ENCODE measurements around the gene POLH. TPM values are rescaled to one million over a fixed set of nuclear protein-coding genes. Genes with fewer than 3 reads are reported as not detected.

The POLH gene
- total RNA-seq, 2 donors from 2014 or later: 11.2 to 18.8 TPM

GRCh38 chr6:43616725-43617472 lies 40.9 kb downstream of the POLH start:
- Mint-ChIP-seq H3K9me3 (no peaks in the 10 kb centered on the region), H3K27ac (no peak overlapping the region), H3K27me3 (ENCODE audit: insufficient read depth) (no peaks in the 10 kb centered on the region), H3K4me1 (no peaks in the 10 kb centered on the region), H3K4me3 (no peak overlapping the region), H3K36me3 (ENCODE audit: low read depth) (peaks cover 35% of the 10 kb centered on the region)
- Histone ChIP-seq H3K27me3 (ENCODE audit: control insufficient read depth, insufficient read depth, low read length, poor library complexity, severe bottlenecking) (no peaks in the 10 kb centered on the region), H3K9ac (ENCODE audit: extremely low read depth, low read length, poor library complexity, severe bottlenecking) (no peak overlapping the region), H3K27ac (ENCODE audit: low read depth, low read length) (no peak overlapping the region), H3K9me3 (ENCODE audit: control insufficient read depth, low read length) (no peaks in the 10 kb centered on the region), H3K4me3 (ENCODE audit: low read length) (no peak overlapping the region), H3K36me3 (ENCODE audit: control insufficient read depth, insufficient read depth, low read length) (peaks cover 75% of the 10 kb centered on the region), H3K4me1 (ENCODE audit: control insufficient read depth, insufficient read depth, low read length) (no peaks in the 10 kb centered on the region)
- WGBS, 2 experiments (ENCODE audit: insufficient coverage in 1 of 2, insufficient read length in 1 of 2): 96 to 100% methylated on average over 7 to 9 of the region's 9 CpGs
- no peak for DNase-seq
- TF ChIP-seq CTCF (conservative IDR thresholded peaks at IDR 0.05): no peak

GRCh38 chr6:43621078-43621835 lies 45.3 kb downstream of the POLH start:
- Histone ChIP-seq H3K36me3 (ENCODE audit: control insufficient read depth, insufficient read depth, low read length) (peaks cover 84% of the 10 kb centered on the region), H3K4me3 (ENCODE audit: low read length) (no peak overlapping the region), H3K9ac (ENCODE audit: extremely low read depth, low read length, poor library complexity, severe bottlenecking) (no peak overlapping the region), H3K9me3 (ENCODE audit: control insufficient read depth, low read length) (no peaks in the 10 kb centered on the region), H3K27me3 (ENCODE audit: control insufficient read depth, insufficient read depth, low read length, poor library complexity, severe bottlenecking) (no peaks in the 10 kb centered on the region), H3K27ac (ENCODE audit: low read depth, low read length) (no peak overlapping the region), H3K4me1 (ENCODE audit: control insufficient read depth, insufficient read depth, low read length) (no peaks in the 10 kb centered on the region)
- peaks cover 63% of the 10 kb centered on the region for H3K36me3 Mint-ChIP-seq (ENCODE audit: low read depth)
- DNase-seq: no peak
- TF ChIP-seq CTCF (conservative IDR thresholded peaks at IDR 0.05): no peak
- H3K27me3 Mint-ChIP-seq (ENCODE audit: insufficient read depth): no peaks in the 10 kb centered on the region
- no peak overlapping the region for H3K27ac Mint-ChIP-seq
- 94 to 96% methylated on average over 10 to 12 of the region's 12 CpGs for WGBS, 2 experiments (ENCODE audit: insufficient coverage in 1 of 2, insufficient read length in 1 of 2)
- no peak overlapping the region for H3K4me3 Mint-ChIP-seq
- H3K9me3 Mint-ChIP-seq: no peaks in the 10 kb centered on the region
- peaks cover 5% of the 10 kb centered on the region for H3K4me1 Mint-ChIP-seq

- no peaks in the 10 kb centered on the region for H3K9me3 ChIP-seq (ENCODE audit: control insufficient read depth, low read length)
- 94 to 100% methylated on average over 6 to 10 of the region's 10 CpGs for WGBS, 2 experiments (ENCODE audit: insufficient coverage in 1 of 2, insufficient read length in 1 of 2)
- no peak for TF ChIP-seq CTCF (conservative IDR thresholded peaks at IDR 0.05)
- no peak overlapping the region for H3K9ac ChIP-seq (ENCODE audit: extremely low read depth, low read length, poor library complexity, severe bottlenecking)
- H3K4me1 Mint-ChIP-seq: peaks cover 9% of the 10 kb centered on the region
- no peaks in the 10 kb centered on the region for H3K9me3 Mint-ChIP-seq
- peaks cover 83% of the 10 kb centered on the region for H3K36me3 ChIP-seq (ENCODE audit: control insufficient read depth, insufficient read depth, low read length)
- no peak for DNase-seq
- H3K4me3 ChIP-seq (ENCODE audit: low read length): no peak overlapping the region
- no peaks in the 10 kb centered on the region for H3K4me1 ChIP-seq (ENCODE audit: control insufficient read depth, insufficient read depth, low read length)
- no peaks in the 10 kb centered on the region for H3K27me3 Mint-ChIP-seq (ENCODE audit: insufficient read depth)
- H3K27ac Mint-ChIP-seq: no peak overlapping the region
- H3K27me3 ChIP-seq (ENCODE audit: control insufficient read depth, insufficient read depth, low read length, poor library complexity, severe bottlenecking): no peaks in the 10 kb centered on the region
- peaks cover 65% of the 10 kb centered on the region for H3K36me3 Mint-ChIP-seq (ENCODE audit: low read depth)
- H3K27ac ChIP-seq (ENCODE audit: low read depth, low read length): no peak overlapping the region
- H3K4me3 Mint-ChIP-seq: no peak overlapping the region
These were observed 45.8 kb downstream of the POLH start for GRCh38 chr6:43621836-43622180.
